GM23248 (cell line): ENCODE data around the gene RGS19. TPM values are rescaled to one million over a fixed set of nuclear protein-coding genes. Genes with fewer than 3 reads are reported as not detected.

Experiments
- DNase-seq: peaks from one replicate; pipeline ENCODE4 v3.0.0-alpha.2; 2015
- H2AFZ ChIP-seq: fragments of 200-600 bp; sonication (generic); 2 replicates; pipeline ENCODE4 v1.6.1; 2016; ENCODE audit warnings: antibody characterized with exemption
- H3F3A ChIP-seq: fragments of 200-600 bp; sonication (generic); 2 replicates; pipeline ENCODE4 v1.6.1; 2016; ENCODE audit warnings: mild to moderate bottlenecking, antibody characterized with exemption, mixed run types; ENCODE audit not compliant: insufficient read depth
- H3K27ac ChIP-seq: fragments of 200-600 bp; sonication (generic); 2 replicates; pipeline ENCODE4 v1.5.1; 2016; ENCODE audit warnings: mild to moderate bottlenecking
- H3K27me3 ChIP-seq: fragments of 200-600 bp; sonication (generic); replicated peaks from 2 replicates; pipeline ENCODE4 v1.6.1; 2016; ENCODE audit warnings: mild to moderate bottlenecking; ENCODE audit not compliant: insufficient read depth
- H3K36me3 ChIP-seq: fragments of 200-600 bp; sonication (generic); 2 replicates; pipeline ENCODE4 v1.6.1; 2016; ENCODE audit warnings: low read depth, mild to moderate bottlenecking
- H3K4me1 ChIP-seq: fragments of 200-600 bp; sonication (generic); 2 replicates; pipeline ENCODE4 v1.6.1; 2016; ENCODE audit warnings: mild to moderate bottlenecking; ENCODE audit not compliant: insufficient read depth
- H3K4me2 ChIP-seq: fragments of 200-600 bp; sonication (generic); one replicate; pipeline ENCODE4 v1.6.1; 2016; ENCODE audit warnings: mild to moderate bottlenecking; ENCODE audit not compliant: unreplicated experiment
- H3K4me3 ChIP-seq: fragments of 200-600 bp; sonication (generic); 2 replicates; pipeline ENCODE4 v1.5.1; 2016; ENCODE audit warnings: mild to moderate bottlenecking
- H3K79me2 ChIP-seq: fragments of 200-600 bp; sonication (generic); 2 replicates; pipeline ENCODE4 v1.6.1; 2016; ENCODE audit warnings: mild to moderate bottlenecking; ENCODE audit not compliant: insufficient read depth
- H3K9ac ChIP-seq: fragments of 200-600 bp; sonication (generic); 2 replicates; pipeline ENCODE4 v1.6.1; 2016; ENCODE audit warnings: mild to moderate bottlenecking
- H3K9me2 ChIP-seq: fragments of 200-600 bp; sonication (generic); 2 replicates; pipeline ENCODE4 v1.6.1; 2016; ENCODE audit warnings: mixed run types, mild to moderate bottlenecking, moderate library complexity; ENCODE audit not compliant: insufficient read depth
- H3K9me3 ChIP-seq: fragments of 200-600 bp; sonication (generic); one replicate; pipeline ENCODE4 v1.6.1; 2017; ENCODE audit warnings: low read depth
- H4K20me1 ChIP-seq: fragments of 200-600 bp; sonication (generic); 2 replicates; pipeline ENCODE4 v1.6.0; 2016; ENCODE audit not compliant: insufficient read depth
- EZH2 ChIP-seq: fragments of 200-600 bp; sonication (generic); IDR thresholded peaks from 2 replicates; pipeline ENCODE4 v1.6.1; 2018; ENCODE audit warnings: antibody characterized with exemption, mild to moderate bottlenecking; ENCODE audit not compliant: insufficient read depth, poor library complexity, severe bottlenecking
- EZH2phosphoT487 ChIP-seq: fragments of 200-600 bp; sonication (generic); IDR thresholded peaks from 2 replicates; pipeline ENCODE4 v1.6.1; 2018; ENCODE audit warnings: antibody characterized with exemption, moderate library complexity, mild to moderate bottlenecking, low read depth; ENCODE audit not compliant: insufficient read depth
- WGBS, 2 experiments: methylation state at CpG; one replicate each; pipeline ENCODE4 v1.1.6; 2015 to 2017; ENCODE audit warnings: low lambda C conversion rate in 2 of 2, low coverage in 1 of 2; ENCODE audit errors: missing lambda C conversion rate in 2 of 2; 5-methylcytosine and 5-hydroxymethylcytosine counted together
- in situ Hi-C: fragments of 300-500 bp; cut with MboI; formaldehyde crosslinking; loops from 2 replicates; pipeline ENCODE4 v1.15.0; 2020
- polyA plus RNA-seq: library from polyadenylated mRNA; unstranded; fragments of >200 nt; fragmentation: Nextera tagmentation; extraction: Ambion mirVana; gene quantifications from 2 replicates; pipeline ENCODE4 v1.2.1, GENCODE V29; 2016
- total RNA-seq: library from RNA; depleted of rRNA; stranded (reverse); fragments of >200 nt; shearing (Covaris generic); gene quantifications from 2 replicates; pipeline ENCODE4 v1.2.3, GENCODE V29; 2014

Gene RGS19
- total and polyA plus RNA-seq, 2 experiments from 2014 or later = 13.2 to 18.7 TPM

DNA sequence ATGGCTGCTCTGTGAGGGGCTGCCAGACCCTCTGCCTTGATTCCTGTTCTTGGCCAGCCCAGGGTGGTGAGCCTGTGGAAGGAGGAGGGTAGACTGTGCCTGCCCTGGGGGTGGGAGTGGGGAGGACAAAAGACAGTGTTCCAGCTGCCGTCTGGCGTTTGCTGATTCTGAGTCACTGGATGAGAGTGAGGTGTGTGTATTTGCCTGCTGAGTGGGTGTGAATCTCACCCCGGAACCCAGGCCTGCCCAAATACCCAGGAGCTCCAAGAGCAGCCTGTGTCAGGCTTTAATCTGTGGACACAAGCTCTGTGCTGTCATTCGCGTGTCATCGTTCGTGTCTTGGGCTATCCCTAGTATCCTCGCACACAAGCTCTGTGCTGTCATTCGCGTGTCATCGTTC lies 7.5 kb upstream of the RGS19 start:
- DNase-seq = peak; percentile 34
- no peak overlapping the region for H3K4me2 ChIP-seq
- peaks cover 4% of the 10 kb centered on the region; the same call in 1 of the 2 replicates for H3K27me3 ChIP-seq
- H3K4me1 ChIP-seq = no peaks in the 10 kb centered on the region
- no peaks in the 10 kb centered on the region for H3K9me2 ChIP-seq
- H2AFZ ChIP-seq = no peak overlapping the region
- no peaks in the 10 kb centered on the region for H3K9me3 ChIP-seq
- in situ Hi-C loops = no loop called here
- H3K36me3 ChIP-seq = no peaks in the 10 kb centered on the region
- no peaks in the 10 kb centered on the region for H3F3A ChIP-seq
- TF ChIP-seq EZH2 (no peak), EZH2phosphoT487 (no peak)
- H3K4me3 ChIP-seq = no peak overlapping the region
- no peaks in the 10 kb centered on the region for H4K20me1 ChIP-seq
- no peak overlapping the region for H3K27ac ChIP-seq
- 81 to 85% methylated on average over 9 to 11 of the region's 11 CpGs for WGBS, 2 experiments
- H3K79me2 ChIP-seq = no peaks in the 10 kb centered on the region
- no peak overlapping the region for H3K9ac ChIP-seq

DNA sequence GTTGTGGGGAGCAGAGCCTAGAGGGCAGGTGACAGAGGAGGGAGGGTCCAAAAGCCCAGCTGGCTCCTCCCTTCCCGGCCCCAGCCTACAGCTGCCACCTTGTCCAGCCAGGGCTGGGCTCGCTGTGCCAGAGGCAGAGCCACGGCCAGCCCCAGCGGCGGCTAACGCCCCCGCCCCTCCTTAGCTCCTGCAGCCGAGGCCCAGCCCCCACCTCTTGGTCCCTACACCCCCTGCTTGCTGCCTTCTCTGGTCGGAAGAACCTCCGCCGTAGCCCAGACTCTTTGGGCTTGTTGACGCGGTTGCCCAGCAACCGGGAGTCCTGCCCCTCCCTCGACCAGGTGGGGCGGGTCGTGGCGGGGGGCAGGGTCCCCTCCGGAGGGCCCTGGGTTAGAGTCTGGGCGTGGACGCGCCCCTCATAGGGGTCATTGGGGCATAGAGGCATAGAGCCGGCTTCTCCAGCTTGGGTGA lies 5.4 kb upstream of the RGS19 start:
- Histone ChIP-seq H3K9me2 (no peaks in the 10 kb centered on the region), H3K79me2 (no peaks in the 10 kb centered on the region), H3K4me2 (no peak overlapping the region), H3K4me1 (no peaks in the 10 kb centered on the region), H3K9me3 (no peaks in the 10 kb centered on the region), H3F3A (no peaks in the 10 kb centered on the region), H3K9ac (no peak overlapping the region), H3K27me3 (peaks cover 4% of the 10 kb centered on the region; the same call in 1 of the 2 replicates), H4K20me1 (no peaks in the 10 kb centered on the region), H2AFZ (no peak overlapping the region), H3K36me3 (no peaks in the 10 kb centered on the region), H3K4me3 (no peak overlapping the region), H3K27ac (no peak overlapping the region)
- 24 to 31% methylated on average over 23 of the region's 23 CpGs for WGBS, 2 experiments
- TF ChIP-seq EZH2phosphoT487 (no peak), EZH2 (peak; percentile 66)
- no peak for DNase-seq
- in situ Hi-C loops = no loop called here

DNA sequence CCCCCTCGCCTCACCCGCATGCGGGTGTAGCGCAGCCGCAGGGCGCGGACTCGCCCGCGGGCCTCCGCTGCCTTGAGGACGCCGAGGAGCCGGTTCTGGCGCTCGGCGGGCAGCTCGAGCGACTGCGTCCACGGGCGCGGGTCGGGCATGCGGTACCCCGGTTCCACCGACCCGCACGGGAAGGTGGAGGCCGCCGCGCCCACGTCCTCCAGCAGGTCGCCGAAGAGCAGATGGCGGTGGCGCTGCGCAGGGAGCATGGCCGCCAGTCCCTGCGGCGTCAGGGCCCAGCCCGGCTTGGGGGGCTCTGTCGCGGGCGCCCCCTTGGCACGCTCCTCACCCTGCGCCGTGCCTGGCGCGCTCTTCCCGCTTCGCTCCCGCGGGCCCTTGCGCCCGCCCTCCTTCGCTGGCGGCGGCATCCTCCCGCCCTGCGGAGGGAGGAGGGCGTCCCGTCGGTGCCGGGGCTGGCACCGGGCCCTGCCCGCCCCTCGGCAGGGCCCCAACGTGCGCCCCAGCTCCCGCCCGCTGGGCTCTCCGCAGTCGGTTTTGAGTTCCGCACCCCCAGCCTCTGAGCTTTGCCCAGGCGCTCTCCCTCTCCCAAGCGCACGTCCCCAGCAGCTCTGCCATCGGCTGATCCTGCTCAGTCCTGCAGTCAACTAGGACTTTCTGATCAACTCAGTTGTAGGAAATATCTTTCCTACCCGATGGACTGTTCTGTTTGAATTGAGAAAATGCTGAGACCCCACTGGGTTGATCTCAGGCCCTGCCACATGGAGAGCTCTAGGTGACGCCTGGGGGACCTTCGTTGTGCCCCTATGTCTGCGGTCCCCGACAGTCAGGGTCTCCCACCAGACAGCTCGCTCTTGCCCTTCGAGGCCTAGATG lies 4.7 kb upstream of the RGS19 start, which contains the start of gene LKAAEAR1:
Gene LKAAEAR1, minus strand, starts transcription at position 595 of the 881 bp plus-strand sequence. Its CDS starts 179 bp downstream, at position 416.
- H3K36me3 ChIP-seq = no peaks in the 10 kb centered on the region
- WGBS, 2 experiments = 4 to 6% methylated on average over 71 to 73 of the region's 86 CpGs
- no peaks in the 10 kb centered on the region for H3F3A ChIP-seq
- H3K4me2 ChIP-seq = peak within 1 kb of the TSS; percentile 49
- no peaks in the 10 kb centered on the region for H4K20me1 ChIP-seq
- no peak within 1 kb of the TSS for H3K9ac ChIP-seq
- peak; percentile 29 for DNase-seq
- no peaks in the 10 kb centered on the region for H3K4me1 ChIP-seq
- H3K27ac ChIP-seq = no peak within 1 kb of the TSS
- H3K9me2 ChIP-seq = no peaks in the 10 kb centered on the region
- H3K27me3 ChIP-seq = peaks cover 4% of the 10 kb centered on the region; the same call in 1 of the 2 replicates
- H3K4me3 ChIP-seq = peak within 1 kb of the TSS; percentile 66
- TF ChIP-seq EZH2phosphoT487 (no peak), EZH2 (peak; percentile 87)
- in situ Hi-C loops = no loop called here
- H3K9me3 ChIP-seq = no peaks in the 10 kb centered on the region
- H3K79me2 ChIP-seq = no peaks in the 10 kb centered on the region
- peak within 1 kb of the TSS; percentile 70 for H2AFZ ChIP-seq

DNA sequence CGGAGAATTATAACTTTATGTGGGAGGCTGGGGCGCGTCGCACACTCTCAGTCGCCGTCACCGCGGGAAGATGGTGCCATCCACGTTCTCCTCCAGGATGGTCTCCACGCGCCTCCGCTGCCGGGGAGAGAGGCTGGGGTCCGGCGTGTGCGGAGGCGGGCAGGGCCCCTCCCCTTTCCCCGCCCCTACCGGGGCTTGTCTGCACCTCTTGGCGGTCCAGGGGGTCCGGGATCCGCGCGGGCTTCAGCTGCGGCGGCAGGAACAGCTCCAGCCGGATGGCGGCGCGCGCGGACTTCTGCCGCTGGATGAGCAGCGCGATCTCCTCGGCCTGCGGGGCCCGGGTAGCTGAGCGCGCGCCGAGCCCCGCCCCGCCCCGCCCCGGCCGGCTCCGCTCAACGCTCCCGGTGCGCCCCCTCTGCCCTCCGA lies 4.1 kb upstream of the RGS19 start:
- Histone ChIP-seq H3K79me2 (no peaks in the 10 kb centered on the region), H2AFZ (peak overlapping the region; percentile 70), H3K36me3 (no peaks in the 10 kb centered on the region), H3K4me3 (peak overlapping the region; percentile 66), H4K20me1 (no peaks in the 10 kb centered on the region), H3K27ac (no peak overlapping the region), H3K9ac (no peak overlapping the region), H3K27me3 (peaks cover 4% of the 10 kb centered on the region; the same call in 1 of the 2 replicates), H3F3A (no peaks in the 10 kb centered on the region), H3K4me1 (peaks cover 6% of the 10 kb centered on the region), H3K9me3 (no peaks in the 10 kb centered on the region), H3K9me2 (no peaks in the 10 kb centered on the region), H3K4me2 (peak overlapping the region; percentile 49)
- 1% methylated on average over 11 to 16 of the region's 52 CpGs for WGBS, 2 experiments
- in situ Hi-C loops = no loop called here
- TF ChIP-seq EZH2phosphoT487 (no peak), EZH2 (no peak)
- DNase-seq = peak; percentile 85
